Left lung (tissue), 10 donors: ENCODE data around the gene FGFR4. TPM values are rescaled to one million over a fixed set of nuclear protein-coding genes. Genes with fewer than 3 reads are reported as not detected.

Experiments used
- ATAC-seq: fragments of 200-7000 bp; cut with Tn5 transposase; one replicate; pipeline ENCODE4 v1.9.1; 2020; ENCODE audit warnings: moderate library complexity
- DNase-seq, 4 donors: peaks; one replicate each; pipeline ENCODE4 v3.0.0-alpha.2; 2013 to 2020
- H3K27ac ChIP-seq, 2 donors: fragments of 200-600 bp; sonication (generic) in 1 of 2; one replicate each; pipeline versions ENCODE4 v1.5.0 to v1.8.0; 2020 to 2021
- H3K27me3 ChIP-seq, 2 donors: fragments of 200-600 bp; sonication (generic) in 1 of 2; one replicate each; pipeline versions ENCODE4 v1.5.0 to v1.8.0; 2020 to 2021
- H3K36me3 ChIP-seq, 2 donors: fragments of 200-600 bp; sonication (generic) in 1 of 2; one replicate each; pipeline versions ENCODE4 v1.5.0 to v1.8.0; 2020 to 2021
- H3K4me1 ChIP-seq, 2 donors: fragments of 200-600 bp; one replicate each; pipeline ENCODE4 v1.8.0; 2021
- H3K4me3 ChIP-seq, 2 donors: fragments of 200-600 bp; sonication (generic) in 1 of 2; one replicate each; pipeline versions ENCODE4 v1.5.0 to v1.8.0; 2020 to 2021; ENCODE audit warnings: mild to moderate bottlenecking in 1 of 2
- H3K9me3 ChIP-seq, 2 donors: fragments of 200-600 bp; sonication (generic) in 1 of 2; one replicate each; pipeline versions ENCODE4 v1.5.0 to v1.8.0; 2020 to 2021
- intact Hi-C, 2 donors: fragments of 100-400 bp; cut with DNase I; formaldehyde crosslinking; loops; one replicate each; pipeline versions ENCODE4 v1.11.2 to v1.14.2; 2022
- polyA plus RNA-seq, 6 donors: library from polyadenylated mRNA; unstranded; fragments of 120-200 nt; gene quantifications; one replicate each; pipeline ENCODE4 v1.2.1, GENCODE V29; 2013; ENCODE audit not compliant: insufficient read length in 6 of 6
- total RNA-seq, 2 donors: library from RNA; stranded (reverse); fragmentation: NEBNext Ultra II Directional; extraction: Animal tissue kit (Norgen Biotek cat#: 25700); gene quantifications; one replicate each; pipeline ENCODE4 v1.2.1, GENCODE V29; 2021
- TF ChIP-seq, protein P1 (sequence below), 2 donors: fragments of 200-600 bp; sonication (generic) in 1 of 2; IDR thresholded peaks; one replicate each; pipeline versions ENCODE4 v1.5.0 to v1.8.0; 2021; ENCODE audit warnings: antibody characterized with exemption in 2 of 2
- donor health status: DM: no; HTN: yes; CAD: no.
- donor health status: DM: no; HTN: no; CAD: no.

The FGFR4 gene
- total and polyA plus RNA-seq, 8 donors, result 14.8 to 325 (median 198) TPM

DNA sequence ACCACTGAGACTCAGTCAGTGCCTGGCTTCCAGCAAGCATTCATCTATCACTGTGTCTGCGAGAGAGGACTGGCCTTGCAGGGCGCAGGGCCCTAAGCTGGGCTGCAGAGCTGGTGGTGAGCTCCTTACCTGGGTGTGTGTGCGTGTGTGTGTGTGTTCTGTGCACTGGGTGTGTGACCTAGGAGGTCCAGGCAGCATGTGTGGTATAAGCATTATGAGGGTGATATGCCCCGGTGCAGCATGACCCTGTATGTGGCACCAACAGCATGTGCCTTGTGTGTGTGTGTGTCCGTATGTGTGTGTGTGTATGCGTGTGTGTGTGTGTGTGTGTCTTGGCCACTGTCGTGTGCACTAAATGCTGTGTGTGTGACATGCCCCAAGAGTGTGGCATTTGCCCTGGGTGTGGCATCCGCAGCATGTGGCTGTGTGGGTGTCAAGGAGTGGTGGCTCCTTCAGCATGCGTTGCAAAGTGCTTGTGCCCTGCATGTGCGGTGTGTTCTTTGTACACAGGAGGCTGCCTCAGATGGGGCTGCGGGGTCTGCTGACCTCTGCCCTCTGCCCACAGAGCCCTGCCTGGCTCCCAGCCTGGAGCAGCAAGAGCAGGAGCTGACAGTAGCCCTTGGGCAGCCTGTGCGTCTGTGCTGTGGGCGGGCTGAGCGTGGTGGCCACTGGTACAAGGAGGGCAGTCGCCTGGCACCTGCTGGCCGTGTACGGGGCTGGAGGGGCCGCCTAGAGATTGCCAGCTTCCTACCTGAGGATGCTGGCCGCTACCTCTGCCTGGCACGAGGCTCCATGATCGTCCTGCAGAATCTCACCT is 3.3 kb downstream of the FGFR4 start:
- H3K4me1 ChIP-seq, result peaks cover 4 to 20% of the 10 kb centered on the region in 2 donors
- intact Hi-C loops, result no loop called here
- peaks cover 0 to 22% of the 10 kb centered on the region in 2 donors for H3K27me3 ChIP-seq
- no peak for DNase-seq
- H3K27ac ChIP-seq, result no peak overlapping the region
- TF ChIP-seq, protein P1, sequence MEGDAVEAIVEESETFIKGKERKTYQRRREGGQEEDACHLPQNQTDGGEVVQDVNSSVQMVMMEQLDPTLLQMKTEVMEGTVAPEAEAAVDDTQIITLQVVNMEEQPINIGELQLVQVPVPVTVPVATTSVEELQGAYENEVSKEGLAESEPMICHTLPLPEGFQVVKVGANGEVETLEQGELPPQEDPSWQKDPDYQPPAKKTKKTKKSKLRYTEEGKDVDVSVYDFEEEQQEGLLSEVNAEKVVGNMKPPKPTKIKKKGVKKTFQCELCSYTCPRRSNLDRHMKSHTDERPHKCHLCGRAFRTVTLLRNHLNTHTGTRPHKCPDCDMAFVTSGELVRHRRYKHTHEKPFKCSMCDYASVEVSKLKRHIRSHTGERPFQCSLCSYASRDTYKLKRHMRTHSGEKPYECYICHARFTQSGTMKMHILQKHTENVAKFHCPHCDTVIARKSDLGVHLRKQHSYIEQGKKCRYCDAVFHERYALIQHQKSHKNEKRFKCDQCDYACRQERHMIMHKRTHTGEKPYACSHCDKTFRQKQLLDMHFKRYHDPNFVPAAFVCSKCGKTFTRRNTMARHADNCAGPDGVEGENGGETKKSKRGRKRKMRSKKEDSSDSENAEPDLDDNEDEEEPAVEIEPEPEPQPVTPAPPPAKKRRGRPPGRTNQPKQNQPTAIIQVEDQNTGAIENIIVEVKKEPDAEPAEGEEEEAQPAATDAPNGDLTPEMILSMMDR (IDR thresholded peaks at IDR 0.05), result no peak
- peak overlapping the region in 1 of 2 donors; percentile 46 for H3K4me3 ChIP-seq
- no peaks in the 10 kb centered on the region for H3K36me3 ChIP-seq
- H3K9me3 ChIP-seq, result no peaks in the 10 kb centered on the region
- no peak for ATAC-seq

DNA sequence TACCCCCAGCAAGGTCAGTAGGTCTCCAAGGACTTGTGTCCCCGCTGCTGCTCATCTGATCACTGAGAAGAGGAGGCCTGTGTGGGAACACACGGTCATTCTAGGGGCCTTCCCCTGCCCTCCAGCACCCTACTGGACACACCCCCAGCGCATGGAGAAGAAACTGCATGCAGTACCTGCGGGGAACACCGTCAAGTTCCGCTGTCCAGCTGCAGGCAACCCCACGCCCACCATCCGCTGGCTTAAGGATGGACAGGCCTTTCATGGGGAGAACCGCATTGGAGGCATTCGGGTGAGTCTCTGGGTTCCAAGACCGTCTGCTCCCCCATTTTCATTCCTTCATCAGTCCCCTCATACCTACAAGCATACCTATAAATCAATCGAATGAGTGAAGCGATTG is 4.1 kb downstream of the FGFR4 start:
- no peaks in the 10 kb centered on the region for H3K36me3 ChIP-seq
- ATAC-seq (no peak), DNase-seq (no peak)
- peaks cover 0 to 22% of the 10 kb centered on the region in 2 donors for H3K27me3 ChIP-seq
- no peak overlapping the region for H3K4me3 ChIP-seq
- H3K9me3 ChIP-seq, result no peaks in the 10 kb centered on the region
- no peak overlapping the region for H3K27ac ChIP-seq
- TF ChIP-seq, protein P1 (IDR thresholded peaks at IDR 0.05), result no peak
- intact Hi-C loops, result no loop called here
- peaks cover 8 to 21% of the 10 kb centered on the region in 2 donors for H3K4me1 ChIP-seq

DNA sequence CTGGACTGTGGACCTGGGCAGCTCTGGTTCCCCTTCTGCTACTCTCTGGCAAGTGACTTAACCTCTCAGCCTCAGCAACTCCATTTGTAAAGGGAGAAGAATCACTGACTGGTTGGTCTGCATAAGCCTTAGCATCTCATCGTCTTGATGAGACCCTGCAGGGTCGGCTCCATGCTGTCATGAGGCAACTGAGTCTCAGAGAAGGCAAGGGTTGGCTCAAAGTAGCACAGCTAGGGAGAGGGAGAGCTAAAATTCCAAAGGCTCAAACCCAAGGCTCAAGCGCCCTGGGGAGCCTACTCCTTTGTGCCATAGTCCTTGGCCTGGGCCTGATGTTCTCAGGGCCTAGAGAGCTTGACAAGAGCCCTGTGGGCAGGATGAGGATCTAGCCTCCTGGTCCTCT is 4.5 kb downstream of the FGFR4 start:
- no peak for DNase-seq
- H3K9me3 ChIP-seq, result no peaks in the 10 kb centered on the region
- no peak overlapping the region for H3K27ac ChIP-seq
- intact Hi-C loops, result no loop called here
- no peaks in the 10 kb centered on the region for H3K36me3 ChIP-seq
- peaks cover 0 to 22% of the 10 kb centered on the region in 2 donors for H3K27me3 ChIP-seq
- TF ChIP-seq, protein P1 (IDR thresholded peaks at IDR 0.05), result no peak
- no peak for ATAC-seq
- H3K4me1 ChIP-seq, result peaks cover 8 to 21% of the 10 kb centered on the region in 2 donors
- no peak overlapping the region for H3K4me3 ChIP-seq

DNA sequence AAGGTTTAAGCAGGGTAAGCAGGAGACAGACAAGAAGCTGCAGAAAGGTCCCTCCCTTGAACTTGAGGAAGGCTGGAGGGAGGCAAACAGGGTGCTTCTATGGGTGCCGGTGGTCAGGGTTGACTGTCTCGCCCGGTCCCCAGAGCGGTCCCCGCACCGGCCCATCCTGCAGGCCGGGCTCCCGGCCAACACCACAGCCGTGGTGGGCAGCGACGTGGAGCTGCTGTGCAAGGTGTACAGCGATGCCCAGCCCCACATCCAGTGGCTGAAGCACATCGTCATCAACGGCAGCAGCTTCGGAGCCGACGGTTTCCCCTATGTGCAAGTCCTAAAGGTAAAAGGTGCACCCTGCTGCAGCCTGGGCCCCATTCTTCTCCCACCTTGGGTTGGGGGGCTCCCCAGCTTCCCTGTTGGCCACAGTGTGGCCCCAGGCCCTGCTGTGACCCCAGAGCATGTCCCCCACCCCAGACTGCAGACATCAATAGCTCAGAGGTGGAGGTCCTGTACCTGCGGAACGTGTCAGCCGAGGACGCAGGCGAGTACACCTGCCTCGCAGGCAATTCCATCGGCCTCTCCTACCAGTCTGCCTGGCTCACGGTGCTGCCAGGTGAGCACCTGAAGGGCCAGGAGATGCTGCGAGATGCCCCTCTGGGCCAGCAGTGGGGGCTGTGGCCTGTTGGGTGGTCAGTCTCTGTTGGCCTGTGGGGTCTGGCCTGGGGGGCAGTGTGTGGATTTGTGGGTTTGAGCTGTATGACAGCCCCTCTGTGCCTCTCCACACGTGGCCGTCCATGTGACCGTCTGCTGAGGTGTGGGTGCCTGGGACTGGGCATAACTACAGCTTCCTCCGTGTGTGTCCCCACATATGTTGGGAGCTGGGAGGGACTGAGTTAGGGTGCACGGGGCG is 5.7 kb downstream of the FGFR4 start:
- Histone ChIP-seq H3K27me3 (peaks cover 0 to 13% of the 10 kb centered on the region in 2 donors), H3K36me3 (no peaks in the 10 kb centered on the region), H3K9me3 (no peaks in the 10 kb centered on the region), H3K27ac (no peak overlapping the region), H3K4me3 (no peak overlapping the region), H3K4me1 (peaks cover 8 to 13% of the 10 kb centered on the region in 2 donors)
- intact Hi-C loops, result no loop called here
- DNase-seq (no peak), ATAC-seq (no peak)
- TF ChIP-seq, protein P1 (IDR thresholded peaks at IDR 0.05), result no peak
